SH-SY5Y (cell line): ENCODE results near the gene RDH5.

ENCODE experiments used
- GATA2 ChIP-seq: IDR thresholded peaks from 2 replicates; pipeline ENCODE4 v1.6.1; 2011; ENCODE audit warnings: mild to moderate bottlenecking, low read depth, low read length
- GATA3 ChIP-seq: IDR thresholded peaks from 2 replicates; pipeline ENCODE4 v1.6.1; 2011; ENCODE audit warnings: low read depth, mild to moderate bottlenecking, low read length, moderate library complexity

RDH5 gene

DNA sequence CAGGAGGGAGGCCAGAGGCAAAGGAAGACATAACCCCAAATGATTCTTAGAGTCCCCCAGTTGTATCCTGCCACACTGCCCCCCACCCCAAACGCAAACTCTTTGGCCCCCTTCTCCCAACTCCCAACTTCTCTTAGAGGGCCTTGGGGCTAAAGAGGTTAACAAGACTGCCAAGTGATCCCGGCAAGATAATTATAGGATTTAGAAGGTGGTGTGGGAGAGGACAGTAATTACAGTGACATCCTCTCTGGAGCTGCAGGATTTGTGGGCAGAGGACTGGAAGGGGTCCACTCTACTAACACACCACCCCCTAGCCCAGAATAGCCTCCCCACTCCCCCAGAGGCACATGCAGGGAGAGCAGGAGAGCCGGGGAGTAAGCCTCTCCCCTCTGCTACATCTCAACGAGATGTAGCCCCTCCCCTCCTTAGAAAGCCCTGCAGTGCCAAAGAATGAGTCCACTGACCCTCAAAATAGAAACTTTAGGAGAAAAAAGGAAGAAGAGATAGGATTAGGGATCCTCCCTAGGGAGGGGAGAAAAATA is 17.5 kb downstream of the RDH5 start:
- TF ChIP-seq GATA3 (no peak), GATA2 (no peak)

DNA sequence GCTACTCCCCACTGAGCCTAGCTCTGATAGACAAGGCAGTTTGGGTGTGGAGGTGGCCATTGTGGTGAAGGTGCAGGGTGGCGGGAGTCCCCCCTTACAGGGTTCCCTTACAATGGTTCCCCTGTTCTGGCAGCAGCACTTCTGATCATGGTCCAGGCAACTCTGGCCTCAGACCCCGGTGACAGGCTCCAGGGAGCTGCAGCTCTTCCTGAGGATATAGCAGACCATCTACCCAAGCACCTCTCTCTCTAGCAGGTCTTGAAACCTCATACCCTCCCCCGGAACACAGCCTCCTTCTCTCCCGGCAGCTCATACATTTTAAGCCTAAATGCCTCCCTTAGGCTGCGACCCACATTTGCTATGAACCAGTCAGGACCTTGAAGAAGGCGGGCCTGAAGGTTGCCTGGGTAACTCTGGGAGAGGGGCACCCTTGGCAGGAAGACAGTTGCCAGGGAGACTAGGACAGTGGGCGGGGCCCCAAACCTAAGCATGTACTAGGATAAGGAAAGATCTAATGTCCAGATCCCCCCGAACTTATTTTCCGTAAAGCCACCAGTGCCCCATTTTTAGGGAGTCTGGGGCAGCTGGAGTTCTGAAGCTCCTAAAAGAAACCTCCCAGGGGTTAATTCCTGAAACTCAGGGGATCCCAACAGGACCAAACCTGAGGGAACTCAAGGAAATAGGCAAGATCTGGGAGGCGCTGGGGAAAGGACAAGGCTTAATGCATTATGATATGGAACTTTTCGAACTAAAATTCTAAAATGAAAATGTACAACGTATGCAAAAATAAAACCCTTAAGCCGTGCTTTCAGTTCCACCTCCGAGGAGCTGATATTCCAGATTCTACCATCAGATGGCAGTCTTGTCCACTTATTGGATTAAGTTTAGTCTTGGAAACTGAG is 18.2 kb downstream of the RDH5 start:
- no peak for TF ChIP-seq GATA2
- TF ChIP-seq GATA3: no peak

DNA sequence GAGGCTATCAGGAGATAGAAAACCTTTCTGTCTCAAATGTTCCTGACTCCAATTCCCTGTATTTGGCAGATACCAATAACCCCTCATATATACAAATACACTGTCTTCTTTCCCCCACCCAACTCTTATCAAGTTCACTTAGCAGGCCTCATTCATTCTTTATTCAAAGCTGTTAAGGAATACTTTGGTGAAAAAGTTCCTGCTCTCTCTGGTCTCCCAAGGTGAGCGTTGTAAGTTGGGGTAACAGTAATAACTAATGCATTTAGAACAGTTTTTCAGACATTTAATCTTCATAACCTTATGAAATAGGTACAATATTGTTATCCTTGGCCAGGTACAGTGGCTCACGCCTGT is 18.8 kb downstream of the RDH5 start:
- TF ChIP-seq GATA2: no peak
- no peak for TF ChIP-seq GATA3

DNA sequence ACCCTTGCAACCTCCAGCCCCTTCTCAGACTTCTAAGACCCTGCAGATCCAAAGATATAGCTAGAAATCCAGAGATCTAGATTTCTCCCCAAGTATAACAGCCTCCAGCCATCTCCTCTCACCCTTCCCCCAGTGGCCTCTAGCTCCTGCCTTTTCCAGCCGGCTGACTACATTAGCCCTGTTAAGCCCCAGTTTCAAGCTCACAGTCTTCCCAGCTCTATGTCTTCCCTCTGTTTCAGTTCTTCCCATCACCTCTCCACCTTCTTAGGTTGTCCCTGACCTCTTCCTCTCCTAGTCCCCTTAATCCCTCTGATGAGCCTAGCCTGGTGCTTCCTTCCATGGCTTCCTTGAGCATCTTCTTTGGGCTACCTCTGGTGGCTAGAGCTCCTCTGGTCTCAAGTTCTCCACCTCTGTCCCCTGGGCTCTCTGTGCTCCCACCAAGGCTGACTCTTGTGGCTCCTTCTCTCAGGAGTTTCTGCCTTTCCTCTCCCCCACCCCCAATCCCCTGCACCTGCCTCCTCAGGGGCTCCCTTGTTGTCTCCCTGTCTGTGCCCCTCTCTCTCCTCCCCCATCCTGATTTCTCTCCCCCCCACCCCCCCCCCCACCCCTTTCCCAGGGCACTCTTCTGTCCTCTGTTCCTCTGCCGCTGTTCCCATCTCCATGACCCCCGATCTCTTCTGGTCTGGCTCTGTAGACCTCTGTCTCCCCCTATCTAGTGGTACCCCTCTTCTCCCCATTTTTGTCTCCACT is 21.9 kb downstream of the RDH5 start:
- TF ChIP-seq GATA2: no peak
- TF ChIP-seq GATA3: no peak

DNA sequence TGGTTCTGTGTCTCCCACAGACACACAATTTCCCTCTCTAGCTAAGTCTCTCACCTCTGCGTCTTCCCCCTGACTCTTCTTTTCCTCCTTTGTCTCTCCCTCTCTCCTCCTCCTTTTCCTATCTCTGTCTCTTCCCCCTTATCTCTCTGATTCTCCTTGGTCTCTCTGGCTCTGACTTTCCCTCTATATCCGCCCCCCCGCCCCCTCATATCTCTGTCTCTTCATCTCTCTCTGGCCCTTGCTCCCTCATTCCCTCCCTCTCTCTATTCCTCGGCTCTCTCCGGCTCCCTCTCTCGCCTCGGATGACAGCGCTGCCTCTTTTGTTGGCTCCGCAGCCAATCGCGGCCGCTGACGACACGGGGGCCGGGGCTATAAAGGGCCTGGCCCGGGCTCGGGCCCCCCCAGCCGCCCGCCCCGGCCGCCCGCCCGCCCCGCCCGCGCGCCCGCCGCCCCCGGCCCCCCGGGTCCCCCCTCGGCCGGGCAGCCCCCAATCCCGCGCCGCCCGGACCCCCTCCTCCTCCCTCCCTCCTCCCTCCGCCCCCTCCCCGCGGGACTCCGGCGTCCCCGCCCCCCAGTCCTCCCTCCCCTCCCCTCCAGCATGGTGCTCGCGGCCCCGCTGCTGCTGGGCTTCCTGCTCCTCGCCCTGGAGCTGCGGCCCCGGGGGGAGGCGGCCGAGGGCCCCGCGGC is 22.7 kb downstream of the RDH5 start, which contains the start of gene GDF11:
Gene GDF11 (plus strand): TSS at position 404 of the 687 bp plus-strand sequence. CDS start 195 bp downstream, at position 599.
- TF ChIP-seq GATA2: peak; percentile 30; the same call in 1 of the 2 replicates
- no peak for TF ChIP-seq GATA3

DNA sequence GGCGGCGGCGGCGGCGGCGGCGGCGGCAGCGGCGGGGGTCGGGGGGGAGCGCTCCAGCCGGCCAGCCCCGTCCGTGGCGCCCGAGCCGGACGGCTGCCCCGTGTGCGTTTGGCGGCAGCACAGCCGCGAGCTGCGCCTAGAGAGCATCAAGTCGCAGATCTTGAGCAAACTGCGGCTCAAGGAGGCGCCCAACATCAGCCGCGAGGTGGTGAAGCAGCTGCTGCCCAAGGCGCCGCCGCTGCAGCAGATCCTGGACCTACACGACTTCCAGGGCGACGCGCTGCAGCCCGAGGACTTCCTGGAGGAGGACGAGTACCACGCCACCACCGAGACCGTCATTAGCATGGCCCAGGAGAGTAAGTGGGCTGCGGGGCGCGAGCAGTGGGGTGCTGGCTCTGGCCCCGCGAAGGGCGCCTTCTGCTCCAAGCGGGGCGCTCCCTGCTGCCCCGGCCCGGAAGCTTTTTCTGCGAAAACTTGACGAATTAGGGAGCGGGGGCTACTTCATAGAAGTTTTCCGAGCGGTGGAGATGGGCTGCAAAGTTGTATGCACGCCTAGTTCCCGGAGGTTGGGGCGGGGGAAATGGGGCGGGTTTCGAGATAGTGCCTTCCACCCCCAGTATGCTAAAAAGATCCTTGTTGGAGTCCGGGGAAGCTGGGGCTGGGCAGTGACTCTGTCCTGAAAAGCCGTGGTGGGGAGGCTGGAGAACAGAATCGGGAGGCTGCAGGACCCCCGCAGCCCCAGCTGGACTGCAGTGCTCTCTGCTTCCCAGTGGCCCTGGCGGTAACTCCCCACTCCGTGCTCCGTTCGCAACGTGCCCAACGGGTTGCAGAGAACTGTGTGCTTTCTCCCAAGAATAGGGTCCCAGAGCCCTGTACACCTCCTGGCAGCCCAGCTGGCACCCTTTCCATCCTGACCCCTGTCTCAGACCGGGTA is 23.5 kb downstream of the RDH5 start:
- TF ChIP-seq GATA3 (no peak), GATA2 (no peak)

DNA sequence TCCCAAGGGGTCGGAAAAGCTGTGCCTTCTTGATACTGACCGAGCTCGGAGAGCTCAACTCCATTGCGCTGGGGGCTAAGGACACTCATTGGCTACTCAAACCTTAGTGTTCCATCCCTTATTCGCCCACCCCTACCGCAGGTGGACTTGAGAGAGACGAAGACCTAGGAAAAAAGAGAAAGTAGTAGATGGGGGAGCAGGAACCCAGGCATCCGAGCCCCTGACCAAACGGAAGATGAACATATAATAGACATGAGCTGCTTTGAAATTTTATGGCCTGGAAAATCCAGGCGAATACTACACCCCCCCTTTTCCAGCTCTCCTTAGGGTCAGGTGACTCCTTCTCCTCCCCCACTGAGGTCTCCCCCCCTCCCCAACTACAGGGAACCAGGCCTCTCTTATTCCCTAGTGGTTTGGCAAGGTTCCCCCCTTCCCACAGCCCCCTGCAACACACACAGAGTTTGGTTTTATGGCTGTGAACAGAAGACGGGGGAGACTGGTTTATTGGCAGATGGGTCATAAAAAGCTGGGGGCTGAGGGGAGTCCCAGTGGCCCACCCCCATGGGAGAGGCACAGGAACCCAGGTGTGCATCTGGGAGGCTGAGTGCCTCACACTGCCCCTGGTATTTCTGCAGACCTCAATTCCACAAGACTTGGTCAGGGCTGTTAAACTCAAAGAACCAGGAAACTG is 24.3 kb downstream of the RDH5 start:
- no peak for TF ChIP-seq GATA2
- no peak for TF ChIP-seq GATA3

DNA sequence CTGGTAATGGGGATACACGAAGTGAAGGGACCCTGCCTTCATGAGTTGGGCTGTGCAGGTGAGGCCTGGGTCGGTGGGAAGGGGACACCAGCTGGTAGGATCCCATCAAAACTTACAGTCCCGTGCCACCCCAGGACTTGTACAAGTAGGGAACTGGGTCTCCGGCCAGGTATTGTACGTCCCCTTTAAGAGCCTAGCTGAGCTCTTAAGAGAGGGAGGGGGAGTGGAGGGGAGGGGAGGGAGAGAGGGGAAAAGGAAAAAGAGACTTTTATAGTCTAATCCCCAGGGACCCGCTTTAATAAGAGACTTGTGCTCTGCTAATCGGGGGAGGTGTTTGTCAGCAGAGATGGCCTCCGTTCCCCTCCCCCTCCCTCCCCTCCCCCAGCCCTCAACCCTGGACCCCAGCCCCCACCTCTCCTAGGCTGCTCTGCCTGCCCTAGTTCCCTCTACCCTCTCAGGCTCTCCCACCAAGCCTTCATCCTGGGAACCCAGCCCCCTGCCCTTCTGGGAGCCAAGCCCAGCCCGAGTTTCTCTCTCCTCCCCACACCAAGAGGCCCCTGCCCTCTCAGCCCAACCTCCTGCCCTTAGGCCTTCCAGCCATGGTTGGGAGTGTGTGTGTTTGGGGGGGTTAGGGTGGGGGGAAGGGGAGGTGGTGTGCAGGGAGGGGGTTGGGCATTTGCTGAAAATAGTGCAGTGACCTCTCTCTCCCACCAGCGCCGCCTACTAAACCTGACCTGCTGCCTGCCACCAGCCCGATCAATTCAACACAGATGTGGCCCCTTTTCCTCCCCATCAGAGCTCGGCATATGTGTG is 25.4 kb downstream of the RDH5 start:
- TF ChIP-seq GATA3: no peak
- no peak for TF ChIP-seq GATA2

DNA sequence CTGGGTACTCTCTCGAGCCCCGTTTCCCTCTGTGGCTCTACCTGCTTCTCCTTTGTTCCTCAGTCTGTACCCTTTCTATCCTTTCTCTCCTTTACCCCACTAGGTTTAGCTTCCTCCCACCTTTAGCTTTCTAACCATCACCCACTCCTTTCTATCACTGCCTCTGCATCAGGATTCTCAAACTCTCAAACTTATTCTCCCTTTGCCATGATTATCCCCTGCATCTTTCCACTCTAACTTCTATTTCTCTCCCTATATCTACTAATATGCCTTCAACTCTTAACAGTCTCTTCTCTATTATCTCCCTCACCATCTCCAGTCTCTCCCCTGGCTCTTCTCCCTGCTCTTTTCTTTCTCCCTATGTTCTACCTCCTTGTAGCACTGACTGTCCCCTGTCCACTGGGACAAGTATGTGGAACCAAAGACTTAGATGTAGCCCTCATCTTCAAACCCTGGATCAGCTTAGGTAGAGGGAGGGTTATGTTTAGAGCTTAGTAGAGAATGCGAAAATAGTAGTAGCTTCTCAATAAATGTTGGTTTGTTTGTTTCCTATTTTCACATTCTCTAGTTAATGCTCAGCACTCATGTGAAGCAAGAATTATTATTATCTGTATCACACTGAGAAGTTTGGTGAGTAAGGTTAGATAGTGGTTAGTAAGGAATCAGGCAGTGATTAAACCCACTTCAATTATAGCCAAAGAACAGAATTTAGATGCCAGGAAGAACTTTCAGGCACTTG is 26.1 kb downstream of the RDH5 start:
- peak; percentile 58 for TF ChIP-seq GATA2
- TF ChIP-seq GATA3: no peak

DNA sequence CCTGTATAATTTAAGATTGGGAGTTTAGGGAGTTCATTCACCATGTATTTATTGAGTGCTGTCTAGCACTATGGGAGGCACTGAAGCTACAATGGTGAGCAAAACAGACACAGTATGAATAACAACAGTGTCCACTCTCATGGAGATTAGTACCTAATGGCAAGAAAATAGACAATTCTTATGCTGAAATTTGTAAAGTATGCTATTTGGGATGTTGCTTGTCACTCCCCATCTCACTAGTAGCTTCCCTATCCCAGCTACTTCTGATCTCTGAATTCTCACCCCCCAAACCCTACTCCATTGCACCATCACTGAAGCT is 26.7 kb downstream of the RDH5 start:
- no peak for TF ChIP-seq GATA2

DNA sequence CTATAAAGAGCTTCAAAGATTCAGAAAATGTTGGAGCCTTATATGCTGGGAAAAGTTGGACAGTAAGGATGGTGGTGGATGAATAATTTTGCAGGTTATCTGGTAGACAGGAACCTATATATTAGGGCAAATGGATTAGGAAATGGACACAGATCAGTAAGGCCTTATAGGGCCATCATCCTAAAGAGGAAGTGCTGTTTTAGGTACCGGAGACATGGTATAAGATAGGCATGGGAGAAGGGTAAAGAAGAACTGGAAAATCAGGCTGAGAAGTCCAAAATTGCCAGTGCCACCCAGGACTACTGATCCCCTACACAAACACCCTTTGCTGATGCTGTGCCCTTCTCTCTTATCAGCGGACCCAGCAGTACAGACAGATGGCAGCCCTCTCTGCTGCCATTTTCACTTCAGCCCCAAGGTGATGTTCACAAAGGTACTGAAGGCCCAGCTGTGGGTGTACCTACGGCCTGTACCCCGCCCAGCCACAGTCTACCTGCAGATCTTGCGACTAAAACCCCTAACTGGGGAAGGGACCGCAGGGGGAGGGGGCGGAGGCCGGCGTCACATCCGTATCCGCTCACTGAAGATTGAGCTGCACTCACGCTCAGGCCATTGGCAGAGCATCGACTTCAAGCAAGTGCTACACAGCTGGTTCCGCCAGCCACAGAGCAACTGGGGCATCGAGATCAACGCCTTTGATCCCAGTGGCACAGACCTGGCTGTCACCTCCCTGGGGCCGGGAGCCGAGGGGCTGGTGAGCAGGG is 28.2 kb downstream of the RDH5 start:
- TF ChIP-seq GATA2 (no peak), GATA3 (no peak)
